ENCODE data around the gene HACE1. TPM values are rescaled to one million over a fixed set of nuclear protein-coding genes. Genes with fewer than 3 reads are reported as not detected.
"Not testable (repeated sequence)": the region's sequence is repeated elsewhere in the genome, so short reads cannot be mapped to it uniquely, and the experiment has no call there.

Gene HACE1, protein sequence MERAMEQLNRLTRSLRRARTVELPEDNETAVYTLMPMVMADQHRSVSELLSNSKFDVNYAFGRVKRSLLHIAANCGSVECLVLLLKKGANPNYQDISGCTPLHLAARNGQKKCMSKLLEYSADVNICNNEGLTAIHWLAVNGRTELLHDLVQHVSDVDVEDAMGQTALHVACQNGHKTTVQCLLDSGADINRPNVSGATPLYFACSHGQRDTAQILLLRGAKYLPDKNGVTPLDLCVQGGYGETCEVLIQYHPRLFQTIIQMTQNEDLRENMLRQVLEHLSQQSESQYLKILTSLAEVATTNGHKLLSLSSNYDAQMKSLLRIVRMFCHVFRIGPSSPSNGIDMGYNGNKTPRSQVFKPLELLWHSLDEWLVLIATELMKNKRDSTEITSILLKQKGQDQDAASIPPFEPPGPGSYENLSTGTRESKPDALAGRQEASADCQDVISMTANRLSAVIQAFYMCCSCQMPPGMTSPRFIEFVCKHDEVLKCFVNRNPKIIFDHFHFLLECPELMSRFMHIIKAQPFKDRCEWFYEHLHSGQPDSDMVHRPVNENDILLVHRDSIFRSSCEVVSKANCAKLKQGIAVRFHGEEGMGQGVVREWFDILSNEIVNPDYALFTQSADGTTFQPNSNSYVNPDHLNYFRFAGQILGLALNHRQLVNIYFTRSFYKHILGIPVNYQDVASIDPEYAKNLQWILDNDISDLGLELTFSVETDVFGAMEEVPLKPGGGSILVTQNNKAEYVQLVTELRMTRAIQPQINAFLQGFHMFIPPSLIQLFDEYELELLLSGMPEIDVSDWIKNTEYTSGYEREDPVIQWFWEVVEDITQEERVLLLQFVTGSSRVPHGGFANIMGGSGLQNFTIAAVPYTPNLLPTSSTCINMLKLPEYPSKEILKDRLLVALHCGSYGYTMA
- 17.1 to 18.2 TPM (median 17.2 TPM) in 3 replicates for total RNA-seq
- long read RNA-seq, full-length matches to known transcripts: 36 of 48 reads
- long read RNA-seq, partial matches to known transcripts: 0 of 48 reads
- long read RNA-seq, other reads (novel, unspliced or antisense): 12 of 48 reads

DNA sequence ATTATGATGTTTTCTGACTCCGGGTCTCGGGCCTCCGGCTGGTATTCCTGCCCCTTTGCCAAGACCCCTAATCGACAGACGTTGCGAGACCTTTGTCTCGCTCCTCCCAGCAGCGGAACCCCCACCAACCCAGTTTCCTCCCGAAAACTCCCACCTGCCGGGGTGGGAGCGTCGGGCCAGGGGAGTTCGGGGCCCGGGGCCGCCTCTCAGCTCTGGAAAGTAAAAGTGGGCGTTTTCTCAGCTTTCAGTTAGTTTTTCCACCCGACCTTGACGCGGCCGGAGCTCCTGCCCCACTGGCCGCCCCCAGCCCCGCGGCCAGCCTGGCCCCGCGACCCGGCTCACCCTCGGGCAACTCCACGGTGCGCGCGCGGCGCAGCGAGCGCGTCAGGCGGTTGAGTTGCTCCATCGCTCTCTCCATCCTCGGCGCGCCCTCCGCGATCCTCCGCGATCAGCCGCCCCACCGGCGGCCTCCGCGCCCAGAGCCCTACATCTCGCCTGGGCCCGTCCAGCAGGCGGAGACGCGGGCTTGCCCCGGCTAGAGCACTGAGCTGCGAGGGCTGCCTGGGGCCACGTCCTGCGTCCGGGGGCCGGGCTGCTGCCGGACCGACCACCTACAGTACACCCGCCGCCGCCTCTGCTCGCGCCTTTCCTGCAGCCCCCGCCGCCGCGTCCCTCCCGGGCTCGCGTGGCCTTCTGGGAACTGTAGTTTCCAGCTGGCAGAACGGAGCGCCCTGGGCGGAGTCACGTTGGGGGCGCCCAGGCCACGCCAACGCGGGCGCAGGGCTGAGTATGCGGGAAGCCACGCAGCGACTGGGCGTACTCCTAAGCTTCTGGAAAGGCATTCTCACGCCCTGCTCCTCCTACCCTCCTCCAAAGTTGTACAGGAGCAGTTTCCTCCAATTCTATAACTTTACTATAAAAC, at the start of gene HACE1:
Gene HACE1, minus strand, starts transcription at position 695 of the 922 bp plus-strand sequence. Its CDS starts 277 bp downstream, at position 418.
- Mint-ChIP-seq H3K27ac (ENCODE audit: unreplicated experiment) (peak within 1 kb of the TSS; percentile 81), H3K4me1 (ENCODE audit: low read depth) (peaks cover 19% of the 10 kb centered on the region), H3K27me3 (ENCODE audit: low read depth) (peaks cover 2% of the 10 kb centered on the region), H3K9me3 (ENCODE audit: low read depth) (no peaks in the 10 kb centered on the region), H3K36me3 (ENCODE audit: low read depth) (no peaks in the 10 kb centered on the region), H3K4me3 (ENCODE audit: unreplicated experiment) (peak within 1 kb of the TSS; percentile 97)
- TF ChIP-seq, protein P1, sequence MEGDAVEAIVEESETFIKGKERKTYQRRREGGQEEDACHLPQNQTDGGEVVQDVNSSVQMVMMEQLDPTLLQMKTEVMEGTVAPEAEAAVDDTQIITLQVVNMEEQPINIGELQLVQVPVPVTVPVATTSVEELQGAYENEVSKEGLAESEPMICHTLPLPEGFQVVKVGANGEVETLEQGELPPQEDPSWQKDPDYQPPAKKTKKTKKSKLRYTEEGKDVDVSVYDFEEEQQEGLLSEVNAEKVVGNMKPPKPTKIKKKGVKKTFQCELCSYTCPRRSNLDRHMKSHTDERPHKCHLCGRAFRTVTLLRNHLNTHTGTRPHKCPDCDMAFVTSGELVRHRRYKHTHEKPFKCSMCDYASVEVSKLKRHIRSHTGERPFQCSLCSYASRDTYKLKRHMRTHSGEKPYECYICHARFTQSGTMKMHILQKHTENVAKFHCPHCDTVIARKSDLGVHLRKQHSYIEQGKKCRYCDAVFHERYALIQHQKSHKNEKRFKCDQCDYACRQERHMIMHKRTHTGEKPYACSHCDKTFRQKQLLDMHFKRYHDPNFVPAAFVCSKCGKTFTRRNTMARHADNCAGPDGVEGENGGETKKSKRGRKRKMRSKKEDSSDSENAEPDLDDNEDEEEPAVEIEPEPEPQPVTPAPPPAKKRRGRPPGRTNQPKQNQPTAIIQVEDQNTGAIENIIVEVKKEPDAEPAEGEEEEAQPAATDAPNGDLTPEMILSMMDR (IDR thresholded peaks at IDR 0.05): peak; percentile 72
- DNase-seq (ENCODE audit: low spot score): peak; percentile 96

DNA sequence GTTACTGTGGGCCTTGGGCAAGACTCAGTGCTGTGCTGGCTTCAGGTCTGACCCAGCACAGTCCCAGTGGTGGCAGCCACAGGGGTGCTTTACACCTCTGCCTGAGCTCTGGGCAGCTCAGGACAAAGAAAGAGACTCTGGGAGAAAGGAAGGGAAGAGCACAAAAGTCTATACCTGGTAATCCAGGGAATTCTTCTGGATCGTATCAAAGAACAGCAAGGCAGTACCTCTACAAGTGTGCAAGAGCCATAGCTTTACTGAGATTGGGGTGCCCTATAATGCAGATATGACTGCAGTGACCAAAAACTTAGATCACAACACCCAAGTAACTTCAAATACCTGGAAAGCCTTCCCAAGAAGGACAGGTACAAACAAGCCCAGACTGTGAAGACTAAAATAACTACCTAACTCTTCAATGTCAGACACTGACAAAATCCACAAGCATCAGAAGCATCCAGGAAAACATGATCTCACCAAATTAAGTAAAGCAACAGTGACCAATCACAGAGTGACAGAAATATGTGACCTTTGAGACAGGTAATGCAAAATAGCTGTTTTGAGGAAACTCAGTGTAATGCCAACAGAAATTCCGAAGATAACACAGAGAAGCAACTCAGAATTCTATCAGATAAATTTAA, 49.3 kb upstream of the HACE1 start:
- Mint-ChIP-seq H3K4me3 (ENCODE audit: unreplicated experiment) (no peak overlapping the region), H3K27me3 (ENCODE audit: low read depth) (peaks cover 16% of the 10 kb centered on the region), H3K9me3 (ENCODE audit: low read depth) (peaks cover 5% of the 10 kb centered on the region), H3K27ac (ENCODE audit: unreplicated experiment) (no peak overlapping the region), H3K4me1 (ENCODE audit: low read depth) (no peaks in the 10 kb centered on the region), H3K36me3 (ENCODE audit: low read depth) (no peaks in the 10 kb centered on the region)
- DNase-seq (ENCODE audit: low spot score): no peak
- TF ChIP-seq, protein P1 (IDR thresholded peaks at IDR 0.05): no peak

DNA sequence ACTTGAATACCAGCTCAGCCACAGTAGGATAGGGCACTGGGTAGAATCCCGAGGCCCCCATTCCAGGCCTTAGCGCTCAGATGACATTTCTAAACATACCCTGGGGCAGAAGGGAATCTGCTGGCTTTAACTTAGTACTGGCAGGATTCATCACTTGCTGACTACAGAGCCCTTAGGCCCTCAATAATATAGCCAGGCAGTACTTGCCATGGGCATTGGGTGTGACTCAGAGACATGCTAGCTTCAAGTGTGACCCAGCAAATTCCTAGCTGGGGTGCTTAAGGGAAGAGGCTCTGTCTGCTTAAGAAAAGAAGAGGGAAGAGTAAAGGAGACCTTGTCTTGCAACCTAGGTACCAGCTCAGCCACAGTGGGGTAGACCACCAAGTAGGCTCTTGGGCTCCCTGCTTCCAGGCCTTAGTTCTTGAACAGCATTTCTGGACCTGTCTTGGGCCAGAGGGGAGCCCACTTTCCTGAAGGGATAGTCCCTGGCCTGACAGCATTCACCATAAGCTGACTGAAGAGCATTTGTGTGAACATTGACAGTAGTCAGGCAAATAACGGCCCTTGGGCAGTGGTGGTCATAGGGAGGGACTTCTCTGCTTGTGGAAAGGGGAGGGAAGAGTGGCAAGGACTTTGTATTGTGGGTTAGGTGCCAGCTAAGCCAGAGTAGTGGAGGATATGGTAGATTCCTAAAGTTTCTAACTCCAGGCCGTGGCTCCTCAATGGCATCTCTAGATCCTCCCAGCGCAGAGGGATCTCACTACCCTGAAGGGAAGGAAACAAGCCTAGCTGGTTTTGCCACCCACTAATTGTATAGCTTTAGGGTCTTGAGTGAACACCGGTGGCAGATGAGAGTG, 48.5 kb upstream of the HACE1 start:
- Mint-ChIP-seq H3K4me1 (ENCODE audit: low read depth) (no peaks in the 10 kb centered on the region), H3K27me3 (ENCODE audit: low read depth) (peaks cover 11% of the 10 kb centered on the region), H3K4me3 (ENCODE audit: unreplicated experiment) (no peak overlapping the region), H3K9me3 (ENCODE audit: low read depth) (peaks cover 5% of the 10 kb centered on the region), H3K36me3 (ENCODE audit: low read depth) (no peaks in the 10 kb centered on the region), H3K27ac (ENCODE audit: unreplicated experiment) (no peak overlapping the region)
- TF ChIP-seq, protein P1 (IDR thresholded peaks at IDR 0.05): no peak
- DNase-seq (ENCODE audit: low spot score): no peak

DNA sequence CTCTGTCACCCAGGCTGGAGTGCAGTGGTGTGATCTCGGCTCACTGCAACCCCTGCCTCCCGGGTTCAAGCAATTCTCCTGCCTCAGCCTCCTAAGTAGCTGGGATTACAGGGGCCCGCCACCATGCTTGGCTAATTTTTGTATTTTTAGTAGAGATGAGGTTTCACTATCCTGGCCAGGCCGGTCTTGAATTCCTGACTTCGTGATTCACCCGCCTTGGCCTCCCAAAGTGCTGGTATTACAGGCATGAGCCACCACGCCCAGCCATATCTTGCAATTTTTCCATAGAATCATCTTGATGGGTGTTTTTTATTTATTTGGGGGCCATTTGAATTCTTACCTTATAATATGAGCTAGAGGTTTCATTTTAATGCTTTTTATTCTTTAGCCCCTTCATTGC, 39.2 kb upstream of the HACE1 start:
- peaks cover 11% of the 10 kb centered on the region for H3K9me3 Mint-ChIP-seq (ENCODE audit: low read depth)
- not testable (repeated sequence) for H3K27ac Mint-ChIP-seq (ENCODE audit: unreplicated experiment)
- peaks cover 12% of the 10 kb centered on the region for H3K27me3 Mint-ChIP-seq (ENCODE audit: low read depth)

More for the DNA sequence above, 39.2 kb upstream of the HACE1 start:
- DNase-seq (ENCODE audit: low spot score); H3K4me3 Mint-ChIP-seq (ENCODE audit: unreplicated experiment); H3K4me1 Mint-ChIP-seq (ENCODE audit: low read depth); H3K36me3 Mint-ChIP-seq (ENCODE audit: low read depth): not testable (repeated sequence)

All from chondrocyte (in vitro differentiated cells).